ENCODE results near the gene CMIP.

GRCh38 chr16:81575307-81575706 lies 130.7 kb downstream of the CMIP start:
- TF ChIP-seq CTCF (conservative IDR thresholded peaks at IDR 0.05 in 1 of 2, IDR thresholded peaks at IDR 0.05 in 1 of 2; ENCODE audit: extremely low read depth in 1 of 2, insufficient read depth in 1 of 2, low read depth in 1 of 2, low read length in 2 of 2): no peak
- TF ChIP-seq EZH2 (IDR thresholded peaks at IDR 0.05; ENCODE audit: borderline replicate concordance, low read length): no peak
